Trophoblast cell (in vitro differentiated cells and primary cell): Measurements from ENCODE around the gene GCHFR.

Source experiments
- DNase-seq, 2 donors: peaks; one replicate each; pipeline ENCODE4 v3.0.0-alpha.2; 2016
- H2AFZ ChIP-seq: 2 replicates; pipeline ENCODE4 v1.6.1; 2013; ENCODE audit warnings: low read length, moderate library complexity, mild to moderate bottlenecking; ENCODE audit not compliant: insufficient read depth, poor library complexity
- H2AK5ac ChIP-seq: 2 replicates; pipeline ENCODE4 v1.6.1; 2013; ENCODE audit warnings: mild to moderate bottlenecking, low read length
- H2BK120ac ChIP-seq: 2 replicates; pipeline ENCODE4 v1.6.1; 2013; ENCODE audit warnings: low read length, mild to moderate bottlenecking, moderate library complexity; ENCODE audit not compliant: insufficient read depth, poor library complexity
- H2BK12ac ChIP-seq: 2 replicates; pipeline ENCODE4 v1.6.1; 2013; ENCODE audit warnings: mild to moderate bottlenecking, low read length, moderate library complexity
- H2BK5ac ChIP-seq: 2 replicates; pipeline ENCODE4 v1.6.1; 2013; ENCODE audit warnings: low read length, low read depth, moderate library complexity, mild to moderate bottlenecking; ENCODE audit not compliant: poor library complexity
- H3K14ac ChIP-seq: 2 replicates; pipeline ENCODE4 v1.6.1; 2013; ENCODE audit warnings: mild to moderate bottlenecking, low read length
- H3K18ac ChIP-seq: 2 replicates; pipeline ENCODE4 v1.6.1; 2013; ENCODE audit warnings: mild to moderate bottlenecking, low read length
- H3K23ac ChIP-seq: 2 replicates; pipeline ENCODE4 v1.6.1; 2013; ENCODE audit warnings: low read length
- H3K27ac ChIP-seq: 2 replicates; pipeline ENCODE4 v1.5.1; 2013; ENCODE audit warnings: low read depth, mild to moderate bottlenecking, inconsistent platforms, low read length, moderate library complexity
- H3K27me3 ChIP-seq: 2 replicates; pipeline ENCODE4 v1.6.1; 2013; ENCODE audit warnings: inconsistent platforms, mild to moderate bottlenecking, low read length, moderate library complexity; ENCODE audit not compliant: insufficient read depth
- H3K36me3 ChIP-seq, 2 experiments: 1 replicate in 1 of 2; 2 replicates in 1 of 2; pipeline ENCODE4 v1.6.1; 2013; ENCODE audit warnings: low read length in 2 of 2, mild to moderate bottlenecking in 2 of 2, moderate library complexity in 1 of 2; ENCODE audit not compliant: insufficient read depth in 2 of 2, control insufficient read depth in 1 of 2
- H3K4ac ChIP-seq: 2 replicates; pipeline ENCODE4 v1.6.1; 2013; ENCODE audit warnings: low read depth, mild to moderate bottlenecking, low read length, moderate library complexity
- H3K4me1 ChIP-seq, 2 experiments: 1 replicate in 1 of 2; 2 replicates in 1 of 2; pipeline ENCODE4 v1.6.1; 2013; ENCODE audit warnings: low read length in 2 of 2, mild to moderate bottlenecking in 2 of 2, moderate library complexity in 1 of 2; ENCODE audit not compliant: insufficient read depth in 2 of 2, control insufficient read depth in 1 of 2
- H3K4me2 ChIP-seq: 2 replicates; pipeline ENCODE4 v1.6.1; 2013; ENCODE audit warnings: inconsistent platforms, mild to moderate bottlenecking, low read length, moderate library complexity
- H3K4me3 ChIP-seq: 2 replicates; pipeline ENCODE4 v1.5.1; 2013; ENCODE audit warnings: mild to moderate bottlenecking, low read depth, low read length, inconsistent platforms
- H3K79me1 ChIP-seq: one replicate; pipeline ENCODE4 v1.6.1; 2013; ENCODE audit warnings: low read length
- H3K79me2 ChIP-seq: 2 replicates; pipeline ENCODE4 v1.6.1; 2013; ENCODE audit warnings: low read length, mild to moderate bottlenecking; ENCODE audit not compliant: control insufficient read depth, insufficient read depth, poor library complexity
- H3K9ac ChIP-seq: 2 replicates; pipeline ENCODE4 v1.6.1; 2013; ENCODE audit warnings: mild to moderate bottlenecking, low read length
- H3K9me3 ChIP-seq: 2 replicates; pipeline ENCODE4 v1.6.1; 2013; ENCODE audit warnings: low read depth, mild to moderate bottlenecking, control low read depth, inconsistent platforms, low read length; ENCODE audit not compliant: insufficient read depth
- H4K12ac ChIP-seq: 2 replicates; pipeline ENCODE4 v1.6.1; 2013; ENCODE audit warnings: low read depth, mild to moderate bottlenecking, low read length, moderate library complexity
- H4K8ac ChIP-seq: 2 replicates; pipeline ENCODE4 v1.6.1; 2013; ENCODE audit warnings: low read depth, mild to moderate bottlenecking, low read length, moderate library complexity
- H4K91ac ChIP-seq: one replicate; pipeline ENCODE4 v1.6.1; 2013; ENCODE audit warnings: low read depth, mild to moderate bottlenecking, low read length, moderate library complexity
- WGBS: extraction: QIAGEN DNeasy Blood & Tissue Kit; methylation state at CpG from one replicate; pipeline ENCODE4 v1.1.7; 2013; ENCODE audit warnings: missing lambda C conversion rate; ENCODE audit not compliant: insufficient read length, insufficient coverage; ENCODE audit errors: extremely low coverage; 5-methylcytosine and 5-hydroxymethylcytosine counted together

The GCHFR gene

DNA sequence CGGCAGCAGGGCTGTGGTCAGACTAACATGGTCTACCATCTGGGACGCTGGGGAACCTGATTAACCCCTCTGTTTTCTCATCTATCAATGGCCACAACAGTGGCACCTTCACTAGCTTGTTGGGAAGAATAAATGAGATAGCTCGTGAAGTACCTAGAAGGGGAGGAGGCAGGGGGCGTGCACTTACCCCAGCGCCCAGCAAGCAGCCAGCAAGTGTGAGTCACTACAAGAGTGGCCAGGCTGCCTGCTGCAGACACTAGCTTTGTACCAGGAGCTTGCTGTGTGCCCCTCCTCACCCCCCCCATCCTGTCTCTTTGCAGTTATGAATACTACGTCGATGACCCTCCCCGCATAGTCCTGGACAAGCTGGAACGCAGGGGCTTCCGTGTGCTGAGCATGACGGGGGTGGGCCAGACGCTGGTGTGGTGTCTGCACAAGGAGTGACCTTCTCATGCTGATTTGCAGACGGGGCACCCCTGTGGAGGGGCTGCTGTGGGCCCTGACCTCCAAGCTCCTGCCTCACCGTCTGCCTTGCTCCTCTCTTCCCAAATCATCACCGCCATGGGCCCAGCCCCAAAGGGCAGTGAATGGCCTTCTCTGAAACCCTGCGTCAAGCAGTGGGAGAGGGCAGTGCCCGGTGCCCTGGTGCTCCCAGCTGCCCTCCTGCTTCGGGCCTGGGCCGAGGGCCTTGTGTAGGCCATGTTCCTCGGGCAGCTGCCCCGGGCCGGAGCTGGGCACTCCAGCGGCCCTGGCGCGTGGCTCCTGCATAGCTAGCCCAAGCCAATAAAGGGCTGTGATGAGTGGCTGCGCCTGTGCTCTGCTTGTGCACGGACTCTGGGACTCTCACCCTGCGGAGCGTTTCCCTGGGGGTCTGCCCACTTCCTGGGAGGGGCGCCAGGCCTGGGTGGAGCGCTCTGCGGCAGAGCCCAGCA lies 3.3 kb downstream of the GCHFR start:
- Histone ChIP-seq H3K27me3 (no peaks in the 10 kb centered on the region), H4K91ac (no peak overlapping the region), H2BK5ac (no peak overlapping the region), H2BK120ac (no peak overlapping the region), H4K8ac (no peak overlapping the region), H3K18ac (no peak overlapping the region), H3K23ac (no peak overlapping the region), H3K14ac (no peak overlapping the region), H3K9ac (no peak overlapping the region), H3K27ac (no peak overlapping the region), H2BK12ac (no peak overlapping the region), H3K4me2 (no peak overlapping the region), H3K36me3 (peaks cover 22 to 29% of the 10 kb centered on the region in 2 experiments), H3K4ac (no peak overlapping the region), H2AK5ac (no peak overlapping the region), H2AFZ (no peak overlapping the region), H3K4me3 (no peak overlapping the region), H4K12ac (no peak overlapping the region), H3K79me1 (peaks cover 11% of the 10 kb centered on the region), H3K79me2 (no peaks in the 10 kb centered on the region), H3K4me1 (peaks cover 18 to 19% of the 10 kb centered on the region in 2 experiments), H3K9me3 (peaks cover 2% of the 10 kb centered on the region)
- WGBS, result no CpG with 5 or more reads among the region's 32 CpGs
- DNase-seq, result no peak

DNA sequence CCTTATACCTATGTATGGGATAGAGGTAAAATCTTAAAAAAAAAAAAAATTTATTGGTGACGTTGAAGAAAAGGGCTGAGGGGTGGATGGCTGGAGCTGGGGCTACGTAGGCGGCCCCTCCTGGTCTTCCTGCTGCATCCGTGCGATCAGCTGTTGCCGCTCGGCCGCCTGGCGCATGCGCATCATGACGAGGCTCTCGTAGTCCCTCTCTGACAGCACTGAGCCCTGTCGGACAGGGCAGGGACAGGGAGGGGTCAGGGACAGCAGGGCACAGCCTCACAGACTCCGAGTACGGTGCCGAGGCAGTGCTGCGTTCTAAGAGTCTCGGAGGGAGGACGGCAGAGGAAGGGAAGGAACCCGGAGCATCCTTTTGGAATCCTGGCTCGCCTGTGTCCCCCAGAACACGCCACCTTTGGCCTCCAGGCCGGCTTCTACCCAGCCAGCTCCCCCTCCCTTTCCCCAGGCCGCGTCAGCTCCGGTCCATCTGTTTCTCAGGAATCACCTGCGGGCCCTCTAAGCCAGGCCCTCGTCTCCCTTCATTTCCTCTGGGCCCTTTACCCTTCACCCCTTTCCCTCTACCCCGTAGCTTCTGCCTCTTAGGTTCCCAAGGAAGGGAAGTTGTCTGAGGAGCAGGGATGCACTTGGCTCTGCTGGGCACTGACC lies 4.1 kb downstream of the GCHFR start:
- Histone ChIP-seq H4K91ac (no peak overlapping the region), H3K18ac (no peak overlapping the region), H3K79me1 (peaks cover 11% of the 10 kb centered on the region), H3K36me3 (peaks cover 27 to 33% of the 10 kb centered on the region in 2 experiments), H4K12ac (no peak overlapping the region), H3K4me2 (no peak overlapping the region), H3K14ac (no peak overlapping the region), H3K4ac (no peak overlapping the region), H3K9ac (no peak overlapping the region), H3K79me2 (no peaks in the 10 kb centered on the region), H3K9me3 (peaks cover 2% of the 10 kb centered on the region), H2AK5ac (no peak overlapping the region), H3K4me1 (peaks cover 18 to 19% of the 10 kb centered on the region in 2 experiments), H3K27me3 (no peaks in the 10 kb centered on the region), H2BK120ac (no peak overlapping the region), H3K4me3 (no peak overlapping the region), H3K23ac (no peak overlapping the region), H2BK12ac (no peak overlapping the region), H3K27ac (no peak overlapping the region), H2AFZ (no peak overlapping the region), H4K8ac (no peak overlapping the region), H2BK5ac (no peak overlapping the region)
- no peak for DNase-seq
- no CpG with 5 or more reads among the region's 29 CpGs for WGBS

- Histone ChIP-seq H2AK5ac (no peak overlapping the region), H3K9ac (no peak overlapping the region), H3K36me3 (peaks cover 34 to 40% of the 10 kb centered on the region in 2 experiments)
These were observed 4.8 kb downstream of the GCHFR start for GRCh38 chr15:40768521-40769273.

More at GRCh38 chr15:40768521-40769273, 4.8 kb downstream of the GCHFR start:
- no CpG with 5 or more reads among the region's 21 CpGs for WGBS
- Histone ChIP-seq H3K18ac (no peak overlapping the region), H3K14ac (no peak overlapping the region), H4K91ac (no peak overlapping the region), H3K4me3 (no peak overlapping the region), H3K9me3 (peaks cover 2% of the 10 kb centered on the region), H2BK5ac (no peak overlapping the region), H3K4me2 (no peak overlapping the region), H3K27ac (no peak overlapping the region), H2BK12ac (no peak overlapping the region), H3K4me1 (peaks cover 12 to 13% of the 10 kb centered on the region in 2 experiments), H2AFZ (no peak overlapping the region), H4K12ac (no peak overlapping the region), H3K79me1 (peaks cover 5% of the 10 kb centered on the region), H3K23ac (no peak overlapping the region), H2BK120ac (no peak overlapping the region), H3K27me3 (no peaks in the 10 kb centered on the region), H3K4ac (no peak overlapping the region), H3K79me2 (no peaks in the 10 kb centered on the region), H4K8ac (no peak overlapping the region)
- DNase-seq, result no peak
